Sigmoid colon (tissue), 7 donors: ENCODE results near the gene CD300LD. TPM values are rescaled to one million over a fixed set of nuclear protein-coding genes. Genes with fewer than 3 reads are reported as not detected.
"Not testable (repeated sequence)": the region's sequence is repeated elsewhere in the genome, so short reads cannot be mapped to it uniquely, and the experiment has no call there.

ENCODE experiments used
- DNase-seq: peaks from one replicate; pipeline ENCODE4 v3.0.0-alpha.2; 2019
- H3K27ac ChIP-seq, 4 donors: fragments of 200-600 bp; sonication (generic); one replicate each; pipeline ENCODE4 v1.5.1; 2016 to 2019; ENCODE audit warnings: mild to moderate bottlenecking in 1 of 4
- H3K27me3 ChIP-seq, 3 donors: fragments of 200-600 bp; sonication (generic); one replicate each; pipeline ENCODE4 v1.5.1; 2019; ENCODE audit warnings: mild to moderate bottlenecking in 1 of 3
- H3K36me3 ChIP-seq, 4 donors: fragments of 200-600 bp; sonication (generic); one replicate each; pipeline ENCODE4 v1.5.1; 2016 to 2019
- H3K4me1 ChIP-seq, 4 donors: fragments of 200-600 bp; sonication (generic); one replicate each; pipeline ENCODE4 v1.5.1; 2017 to 2019
- H3K4me3 ChIP-seq, 4 donors: fragments of 200-600 bp; sonication (generic); one replicate each; pipeline ENCODE4 v1.5.1; 2017 to 2019; ENCODE audit warnings: mild to moderate bottlenecking in 2 of 4, moderate library complexity in 1 of 4
- H3K9me3 ChIP-seq, 4 donors: fragments of 200-600 bp in 3 of 4; sonication (generic) in 3 of 4; one replicate each; pipeline versions ENCODE4 v1.5.1 to v1.6.1; 2013 to 2019
- CTCF ChIP-seq, 4 experiments: fragments of 450-650 bp in 3 of 4; fragments of 200-600 bp in 1 of 4; IDR thresholded peaks; one replicate each; pipeline ENCODE4 v1.5.1; 2016 to 2019; ENCODE audit warnings: antibody characterized with exemption in 4 of 4, mild to moderate bottlenecking in 3 of 4, moderate library complexity in 2 of 4
- EP300 ChIP-seq, 4 donors: sonication (generic); formaldehyde crosslinking; IDR thresholded peaks; one replicate each; pipeline ENCODE4 v1.6.1; 2017; ENCODE audit warnings: antibody characterized with exemption in 4 of 4
- POLR2A ChIP-seq, 2 donors: fragments of 450-650 bp; IDR thresholded peaks; one replicate each; pipeline ENCODE4 v1.6.1; 2016; ENCODE audit warnings: antibody characterized with exemption in 2 of 2, mild to moderate bottlenecking in 2 of 2, moderate library complexity in 2 of 2
- POLR2AphosphoS5 ChIP-seq, 4 donors: sonication (generic); formaldehyde crosslinking; IDR thresholded peaks; one replicate each; pipeline ENCODE4 v1.6.1; 2017; ENCODE audit warnings: antibody characterized with exemption in 4 of 4
- WGBS, 2 donors: extraction: QIAGEN DNeasy Blood & Tissue Kit; methylation state at CpG; one replicate each; pipeline ENCODE4 v1.1.7; 2013; 5-methylcytosine and 5-hydroxymethylcytosine counted together
- intact Hi-C: fragments of 100-400 bp; cut with DNase I; formaldehyde crosslinking; loops from one replicate; pipeline ENCODE4 v1.15.1; 2023
- polyA plus RNA-seq, 3 donors: library from polyadenylated mRNA; stranded (reverse); fragments of 200-250 nt; gene quantifications; one replicate each; pipeline ENCODE4 v1.2.3, GENCODE V29; 2013
- total RNA-seq, 4 donors: library from RNA; depleted of rRNA; stranded (reverse); fragments of >200 nt; gene quantifications; one replicate each; pipeline ENCODE4 v1.1.0, GENCODE V29; 2016
- donor health status: healthy with polysubstance abuse.
- donor health status: Bipolar disorder and iron deficiency.
- donor health status: healthy.

The CD300LD gene
- total and polyA plus RNA-seq, 7 donors = not detected

GRCh38 chr17:74637265-74637664 lies 45.2 kb upstream of the CD300LD start:
- H3K36me3 ChIP-seq = no peaks in the 10 kb centered on the region
- no peak for DNase-seq
- H3K27ac ChIP-seq = no peak overlapping the region
- H3K4me3 ChIP-seq = no peak overlapping the region
- peaks cover 0 to 16% (median 0%) of the 10 kb centered on the region in 3 donors for H3K27me3 ChIP-seq
- H3K4me1 ChIP-seq = peaks cover 0 to 6% (median 4%) of the 10 kb centered on the region in 4 donors
- TF ChIP-seq POLR2A (IDR thresholded peaks at IDR 0.05) = no peak
- no peak for TF ChIP-seq EP300 (IDR thresholded peaks at IDR 0.05)
- no peak for TF ChIP-seq CTCF (IDR thresholded peaks at IDR 0.05)
- no peak for TF ChIP-seq POLR2AphosphoS5 (IDR thresholded peaks at IDR 0.05)
- 56 to 70% methylated on average over 11 of the region's 11 CpGs for whole genome bisulfite sequencing, 2 donors
- H3K9me3 ChIP-seq = no peaks in the 10 kb centered on the region
- intact Hi-C loops = no loop called here

GRCh38 chr17:74636541-74637085 lies 44.5 kb upstream of the CD300LD start:
- H3K36me3 ChIP-seq, DNase-seq, H3K9me3 ChIP-seq, H3K27ac ChIP-seq, H3K4me3 ChIP-seq, intact Hi-C loops: not testable (repeated sequence)
- peaks cover 0 to 12% (median 11%) of the 10 kb centered on the region in 4 donors for H3K4me1 ChIP-seq
- peaks cover 0 to 16% (median 0%) of the 10 kb centered on the region in 3 donors for H3K27me3 ChIP-seq
- WGBS, 2 donors = 77 to 81% methylated on average over 10 of the region's 10 CpGs

GRCh38 chr17:74635418-74635817 lies 43.3 kb upstream of the CD300LD start:
- no peak overlapping the region for H3K27ac ChIP-seq
- H3K9me3 ChIP-seq = no peaks in the 10 kb centered on the region
- no peak overlapping the region for H3K4me3 ChIP-seq
- no peaks in the 10 kb centered on the region for H3K36me3 ChIP-seq
- H3K4me1 ChIP-seq = peaks cover 0 to 15% (median 12%) of the 10 kb centered on the region in 4 donors
- TF ChIP-seq EP300 (IDR thresholded peaks at IDR 0.05) (no peak), POLR2AphosphoS5 (IDR thresholded peaks at IDR 0.05) (no peak)
- peaks cover 0 to 15% (median 0%) of the 10 kb centered on the region in 3 donors for H3K27me3 ChIP-seq
- intact Hi-C loops = no loop called here
- WGBS, 2 donors = 64 to 71% methylated on average over 13 of the region's 13 CpGs
- DNase-seq = no peak

GRCh38 chr17:74633326-74633725 lies 41.2 kb upstream of the CD300LD start:
- Histone ChIP-seq H3K4me3 (no peak overlapping the region), H3K27me3 (peaks cover 0 to 11% (median 0%) of the 10 kb centered on the region in 3 donors), H3K4me1 (peaks cover 0 to 15% (median 12%) of the 10 kb centered on the region in 4 donors), H3K27ac (no peak overlapping the region), H3K36me3 (no peaks in the 10 kb centered on the region), H3K9me3 (peaks cover 0 to 1% (median 0%) of the 10 kb centered on the region in 4 donors)
- no peak for TF ChIP-seq EP300 (IDR thresholded peaks at IDR 0.05)
- TF ChIP-seq POLR2AphosphoS5 (IDR thresholded peaks at IDR 0.05) = no peak
- TF ChIP-seq POLR2A (IDR thresholded peaks at IDR 0.05) = no peak
- TF ChIP-seq CTCF (IDR thresholded peaks at IDR 0.05) = no peak
- WGBS, 2 donors = 72 to 84% methylated on average over 8 of the region's 8 CpGs
- intact Hi-C loops = no loop called here
- DNase-seq = no peak

- intact Hi-C loops = no loop called here
- no peak for TF ChIP-seq EP300 (IDR thresholded peaks at IDR 0.05)
- no peak overlapping the region for H3K4me3 ChIP-seq
- DNase-seq = no peak
- H3K27ac ChIP-seq = peak overlapping the region in 1 of 4 donors; percentile 59
- H3K36me3 ChIP-seq = no peaks in the 10 kb centered on the region
- H3K27me3 ChIP-seq = peaks cover 0 to 11% (median 0%) of the 10 kb centered on the region in 3 donors
- H3K9me3 ChIP-seq = peaks cover 0 to 1% (median 0%) of the 10 kb centered on the region in 4 donors
- 84 to 89% methylated on average over 9 of the region's 9 CpGs for WGBS, 2 donors
- H3K4me1 ChIP-seq = peaks cover 0 to 15% (median 12%) of the 10 kb centered on the region in 4 donors
Observed at GRCh38 chr17:74632617-74633016, 40.5 kb upstream of the CD300LD start.

GRCh38 chr17:74631468-74632450 lies 39.7 kb upstream of the CD300LD start:
- Histone ChIP-seq H3K36me3 (no peaks in the 10 kb centered on the region), H3K4me3 (peak overlapping the region in 1 of 4 donors; percentile 14), H3K4me1 (peaks cover 0 to 15% (median 12%) of the 10 kb centered on the region in 4 donors), H3K27me3 (peaks cover 0 to 11% (median 0%) of the 10 kb centered on the region in 3 donors), H3K27ac (peak overlapping the region in 2 of 4 donors; percentile 39 to 59), H3K9me3 (peaks cover 0 to 1% (median 0%) of the 10 kb centered on the region in 4 donors)
- intact Hi-C loops = no loop called here
- 29 to 45% methylated on average over 14 of the region's 14 CpGs for WGBS, 2 donors
- TF ChIP-seq POLR2A (IDR thresholded peaks at IDR 0.05) (no peak), EP300 (IDR thresholded peaks at IDR 0.05) (no peak), POLR2AphosphoS5 (IDR thresholded peaks at IDR 0.05) (peak in 3 of 4 donors; percentile 46 to 74 (median 58)), CTCF (IDR thresholded peaks at IDR 0.05) (no peak)
- DNase-seq = no peak

- H3K36me3 ChIP-seq, DNase-seq, H3K9me3 ChIP-seq, H3K27ac ChIP-seq, H3K4me3 ChIP-seq, H3K27me3 ChIP-seq, intact Hi-C loops: not testable (repeated sequence)
- WGBS, 2 donors = 77 to 82% methylated on average over 14 of the region's 14 CpGs
- H3K4me1 ChIP-seq = peaks cover 0 to 15% (median 12%) of the 10 kb centered on the region in 4 donors
Observed at GRCh38 chr17:74630251-74630650, 38.2 kb upstream of the CD300LD start.
